Activated T-cell treated with anti-CD3 and anti-CD28 coated beads, Interleukin-2, amount 50 U/mL, for 72 hours (primary cell): ENCODE results near the gene ORMDL3. TPM values are rescaled to one million over a fixed set of nuclear protein-coding genes. Genes with fewer than 3 reads are reported as not detected.

ENCODE experiments used
- ATAC-seq, 2 donors: fragments of 150-1000 bp; cut with Tn5 transposase; replicated peaks in 1 of 2; 2 replicates each; pipeline ENCODE4 v1.10.0; 2021; ENCODE audit warnings: moderate library complexity in 2 of 2, mild to moderate bottlenecking in 1 of 2
- DNase-seq, 2 donors: peaks; one replicate each; pipeline ENCODE4 v3.0.0; 2021 to 2022; ENCODE audit warnings: mixed read lengths in 1 of 2
- H3K27ac Mint-ChIP-seq: one replicate; pipeline ENCODE4 v1.8.0; 2022; ENCODE audit warnings: mild to moderate bottlenecking, moderate library complexity, mixed read lengths
- H3K27me3 Mint-ChIP-seq: one replicate; pipeline ENCODE4 v1.8.0; 2022; ENCODE audit warnings: low read depth, mixed read lengths
- H3K36me3 Mint-ChIP-seq, 2 donors: one replicate each; pipeline ENCODE4 v1.8.0; 2022; ENCODE audit warnings: mixed read lengths in 2 of 2, mild to moderate bottlenecking in 1 of 2; ENCODE audit not compliant: insufficient read depth in 2 of 2
- H3K4me1 Mint-ChIP-seq: one replicate; pipeline ENCODE4 v1.8.0; 2022; ENCODE audit warnings: low read depth, mixed read lengths
- H3K4me3 Mint-ChIP-seq, 2 donors: one replicate each; pipeline ENCODE4 v1.8.0; 2022; ENCODE audit warnings: mild to moderate bottlenecking in 2 of 2, mixed read lengths in 2 of 2, moderate library complexity in 2 of 2
- H3K9me3 Mint-ChIP-seq, 2 donors: one replicate each; pipeline ENCODE4 v1.8.0; 2022; ENCODE audit warnings: mixed read lengths in 2 of 2
- total RNA-seq, 2 donors: library from RNA; stranded (reverse); gene quantifications; one replicate each; pipeline ENCODE4 v1.2.3, GENCODE V29; 2022

Gene ORMDL3, protein sequence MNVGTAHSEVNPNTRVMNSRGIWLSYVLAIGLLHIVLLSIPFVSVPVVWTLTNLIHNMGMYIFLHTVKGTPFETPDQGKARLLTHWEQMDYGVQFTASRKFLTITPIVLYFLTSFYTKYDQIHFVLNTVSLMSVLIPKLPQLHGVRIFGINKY
- 100 to 1,000 TPM; 104 to 114 TPM for total RNA-seq

DNA sequence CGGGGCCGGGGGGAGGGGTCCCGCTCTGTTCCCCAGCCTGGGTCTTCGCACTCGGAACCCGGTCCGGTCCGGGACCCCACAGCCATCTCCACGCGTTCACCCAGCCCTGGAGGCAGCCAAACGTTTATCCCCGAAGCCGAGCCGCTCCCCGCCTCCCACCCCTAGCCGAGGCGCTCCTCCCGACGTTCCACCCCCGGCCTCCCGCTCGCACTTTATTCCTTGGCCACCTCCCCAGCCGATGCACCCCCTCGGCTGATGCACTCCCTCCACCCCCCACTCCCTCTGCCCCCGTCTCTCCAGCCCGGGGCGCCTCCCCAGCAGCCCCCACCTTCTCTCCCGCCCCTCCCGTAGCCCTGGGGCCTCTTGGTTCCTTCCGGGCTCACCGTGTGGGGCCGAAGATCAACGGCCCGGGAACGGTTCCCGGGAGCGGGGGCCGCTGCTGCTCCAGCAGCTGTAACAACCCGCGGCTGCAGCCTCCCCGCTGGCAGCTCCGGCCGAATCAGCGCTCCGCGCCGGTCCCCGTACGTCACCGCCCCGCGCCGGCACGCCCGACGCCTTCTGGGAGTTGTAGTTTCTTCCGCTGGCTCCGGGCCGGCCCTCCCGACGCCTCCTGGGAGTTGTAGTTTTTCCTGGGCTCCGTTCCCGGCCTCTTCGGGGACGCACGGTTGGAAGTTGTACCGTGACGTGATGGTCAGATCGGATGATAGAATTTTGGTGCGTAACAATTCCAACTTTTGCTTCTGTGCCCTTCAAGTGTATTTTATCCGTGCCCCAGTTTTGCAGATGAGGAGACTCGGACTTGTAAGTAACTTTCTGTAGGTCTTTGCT, at the start of gene ORMDL3, which contains the start of gene LRRC3C:
Gene ORMDL3, minus strand, starts transcription at position 501 of the 828 bp plus-strand sequence. CDS start 3,398 bp downstream, outside the sequence.
Gene LRRC3C, plus strand, starts transcription at position 632 of the 828 bp plus-strand sequence. CDS start 13,792 bp downstream, outside the sequence.
- peak; percentile 93 to 96 for DNase-seq
- Mint-ChIP-seq H3K27me3 (no peaks in the 10 kb centered on the region), H3K9me3 (no peaks in the 10 kb centered on the region), H3K36me3 (peaks cover 5 to 6% of the 10 kb centered on the region in 2 donors), H3K4me3 (peak within 1 kb of the TSS; percentile 90 to 99), H3K27ac (peak within 1 kb of the TSS; percentile 82), H3K4me1 (peaks cover 53% of the 10 kb centered on the region)
- ATAC-seq = peak; percentile 90 to 92

DNA sequence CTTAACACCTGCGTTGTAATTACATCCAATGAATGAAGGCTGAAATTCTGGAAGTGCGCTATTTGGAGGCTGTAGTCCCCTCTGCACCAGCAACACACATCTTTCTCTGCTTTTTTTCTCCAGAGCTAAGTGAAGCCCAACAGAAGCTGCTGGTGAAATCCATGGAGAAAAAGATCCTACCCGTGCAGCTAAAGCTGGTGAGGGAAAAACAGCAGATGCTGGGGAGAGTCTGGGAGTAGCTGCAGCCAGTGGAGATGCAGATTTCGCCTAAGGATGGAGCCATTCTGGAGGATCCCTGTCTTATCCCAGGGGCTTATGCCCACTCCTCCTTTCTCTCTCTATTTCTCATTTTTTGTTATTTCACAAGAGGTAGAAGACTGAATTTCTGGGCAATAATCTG, 48.4 kb upstream of the ORMDL3 start:
- no peak for ATAC-seq
- H3K27me3 Mint-ChIP-seq = peaks cover 9% of the 10 kb centered on the region
- H3K27ac Mint-ChIP-seq = no peak overlapping the region

DNA sequence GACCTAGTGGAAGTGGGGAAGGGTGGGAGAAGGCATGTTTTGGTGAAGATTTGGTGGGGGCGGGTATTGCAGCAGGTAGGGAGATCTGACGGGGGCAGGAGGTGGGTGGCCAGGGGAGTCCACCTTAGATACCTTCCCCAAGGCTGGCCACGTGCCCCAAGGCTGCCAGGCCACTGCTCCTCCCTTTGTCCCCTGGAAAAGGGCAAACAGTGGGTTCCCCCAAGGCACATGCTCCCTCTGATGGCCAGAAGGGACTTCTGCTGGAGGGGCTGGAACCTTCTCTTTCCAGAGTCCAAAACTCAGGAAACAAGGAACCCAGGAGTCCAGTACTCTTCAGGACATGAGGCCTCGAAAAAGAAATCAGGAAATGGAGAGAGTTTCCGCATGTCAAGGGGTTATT, 47.0 kb upstream of the ORMDL3 start:
- DNase-seq (no peak), ATAC-seq (no peak)
- peaks cover 21% of the 10 kb centered on the region for H3K27me3 Mint-ChIP-seq
- peaks cover 3% of the 10 kb centered on the region for H3K4me1 Mint-ChIP-seq
- no peak overlapping the region for H3K4me3 Mint-ChIP-seq
- H3K36me3 Mint-ChIP-seq = no peaks in the 10 kb centered on the region
- H3K9me3 Mint-ChIP-seq = no peaks in the 10 kb centered on the region
- H3K27ac Mint-ChIP-seq = no peak overlapping the region

More for the DNA sequence above, 48.4 kb upstream of the ORMDL3 start:
- DNase-seq = no peak
- peaks cover 13% of the 10 kb centered on the region for H3K4me1 Mint-ChIP-seq
- H3K4me3 Mint-ChIP-seq = no peak overlapping the region
- H3K9me3 Mint-ChIP-seq = no peaks in the 10 kb centered on the region
- no peaks in the 10 kb centered on the region for H3K36me3 Mint-ChIP-seq

DNA sequence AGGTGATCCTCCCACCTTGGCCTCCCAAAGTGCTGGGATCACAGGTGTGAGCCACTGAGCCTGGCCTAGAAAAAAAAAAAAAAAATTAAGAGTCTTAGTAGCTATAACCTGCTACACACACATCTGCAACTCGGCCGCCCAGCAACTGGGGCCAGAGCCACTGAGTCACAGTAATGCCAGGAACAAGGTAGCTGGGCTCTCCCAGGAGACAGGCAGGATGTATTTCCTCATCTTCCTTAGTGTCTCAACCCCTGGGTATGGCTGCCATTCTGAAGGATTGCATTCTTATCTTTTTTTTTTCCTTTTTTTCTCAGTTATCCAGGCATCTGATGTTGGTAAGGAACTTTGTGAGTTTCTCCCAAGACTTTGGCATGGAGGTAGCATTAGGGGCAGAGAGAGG, 46.1 kb upstream of the ORMDL3 start:
- H3K27me3 Mint-ChIP-seq = peaks cover 17% of the 10 kb centered on the region

DNA sequence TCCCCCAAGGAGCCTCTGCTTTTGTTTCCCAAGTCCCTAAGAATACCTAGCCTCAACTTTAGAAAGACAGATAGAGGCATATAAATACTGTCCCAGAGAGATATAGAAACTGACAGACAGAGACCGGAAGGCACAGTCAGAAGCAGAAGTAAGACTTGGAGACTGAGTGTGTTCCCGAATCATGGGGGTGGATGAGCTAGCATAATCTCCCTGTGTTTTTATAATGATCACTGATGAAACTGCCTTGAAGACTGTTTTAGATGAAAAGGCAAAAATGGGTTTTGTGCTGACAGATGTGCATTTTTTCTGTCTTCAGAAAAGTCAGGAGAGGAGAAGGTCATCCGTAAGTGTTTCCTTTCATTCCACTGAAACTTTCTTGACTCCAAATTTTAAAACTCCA, 44.9 kb upstream of the ORMDL3 start:
- Mint-ChIP-seq H3K27ac (no peak overlapping the region), H3K4me3 (no peak overlapping the region), H3K27me3 (peaks cover 17% of the 10 kb centered on the region), H3K36me3 (no peaks in the 10 kb centered on the region), H3K4me1 (no peaks in the 10 kb centered on the region), H3K9me3 (no peaks in the 10 kb centered on the region)
- DNase-seq (no peak), ATAC-seq (no peak)

More for the DNA sequence above, 46.1 kb upstream of the ORMDL3 start:
- H3K36me3 Mint-ChIP-seq = no peaks in the 10 kb centered on the region
- no peaks in the 10 kb centered on the region for H3K9me3 Mint-ChIP-seq
- DNase-seq (no peak), ATAC-seq (no peak)
- H3K4me1 Mint-ChIP-seq = no peaks in the 10 kb centered on the region
- no peak overlapping the region for H3K4me3 Mint-ChIP-seq
- no peak overlapping the region for H3K27ac Mint-ChIP-seq

DNA sequence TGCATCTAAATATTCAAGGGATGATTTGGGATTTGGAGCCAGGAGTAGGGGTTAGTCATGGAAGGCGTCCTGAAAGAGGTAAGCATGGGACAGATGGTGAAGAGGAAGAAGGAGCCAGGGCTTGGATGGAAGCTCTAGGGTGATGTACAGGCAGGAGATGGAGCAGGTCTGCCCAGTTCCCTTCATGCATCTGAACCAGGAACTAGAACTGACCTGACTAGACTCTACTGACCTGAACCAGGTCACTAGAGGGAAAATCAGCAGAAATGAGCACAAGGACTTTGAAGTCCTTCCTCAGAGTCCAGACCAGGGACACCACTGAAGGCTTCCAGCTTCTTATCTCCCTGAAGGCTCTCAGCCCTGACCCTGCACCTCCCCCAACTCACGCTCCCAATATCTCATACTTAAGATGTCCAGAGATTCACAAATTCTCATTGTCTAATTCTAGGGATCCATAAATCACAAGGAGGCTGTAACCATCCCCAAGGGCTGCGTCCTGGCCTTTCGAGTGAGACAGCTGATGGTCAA, 43.7 kb upstream of the ORMDL3 start:
- no peaks in the 10 kb centered on the region for H3K36me3 Mint-ChIP-seq
- no peaks in the 10 kb centered on the region for H3K9me3 Mint-ChIP-seq
- peaks cover 17% of the 10 kb centered on the region for H3K27me3 Mint-ChIP-seq
- H3K4me3 Mint-ChIP-seq = no peak overlapping the region
- no peak overlapping the region for H3K27ac Mint-ChIP-seq
- H3K4me1 Mint-ChIP-seq = no peaks in the 10 kb centered on the region
- no peak for DNase-seq
- no peak for ATAC-seq

DNA sequence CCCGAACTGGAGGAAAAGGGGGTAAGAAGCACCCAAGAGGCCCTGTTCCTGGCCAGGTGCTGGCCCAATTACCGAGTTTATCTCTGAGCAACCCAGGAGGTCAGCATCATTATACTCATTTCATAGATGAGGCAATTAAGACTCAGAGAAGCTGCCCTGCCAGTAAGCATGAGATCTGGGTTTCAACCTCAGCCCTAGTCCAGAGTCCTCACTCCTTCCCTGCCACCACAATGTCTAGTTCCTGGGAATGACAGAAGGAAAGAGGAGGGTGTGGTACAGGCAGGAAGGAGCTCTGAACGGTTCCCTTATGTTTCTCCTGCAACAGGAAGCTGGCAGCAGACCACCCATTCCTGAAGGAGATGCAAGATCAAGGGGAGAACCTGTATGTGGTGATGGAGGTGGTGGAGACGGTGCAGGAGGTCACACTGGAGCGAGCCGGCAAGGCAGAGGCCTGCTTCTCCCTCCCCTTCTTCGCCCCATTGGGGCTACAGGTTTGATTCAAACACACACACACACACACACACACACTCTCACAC, 42.8 kb upstream of the ORMDL3 start:
- Mint-ChIP-seq H3K27ac (no peak overlapping the region), H3K36me3 (no peaks in the 10 kb centered on the region), H3K4me3 (no peak overlapping the region), H3K4me1 (no peaks in the 10 kb centered on the region), H3K9me3 (no peaks in the 10 kb centered on the region), H3K27me3 (peaks cover 17% of the 10 kb centered on the region)
- no peak for DNase-seq
- ATAC-seq = no peak

DNA sequence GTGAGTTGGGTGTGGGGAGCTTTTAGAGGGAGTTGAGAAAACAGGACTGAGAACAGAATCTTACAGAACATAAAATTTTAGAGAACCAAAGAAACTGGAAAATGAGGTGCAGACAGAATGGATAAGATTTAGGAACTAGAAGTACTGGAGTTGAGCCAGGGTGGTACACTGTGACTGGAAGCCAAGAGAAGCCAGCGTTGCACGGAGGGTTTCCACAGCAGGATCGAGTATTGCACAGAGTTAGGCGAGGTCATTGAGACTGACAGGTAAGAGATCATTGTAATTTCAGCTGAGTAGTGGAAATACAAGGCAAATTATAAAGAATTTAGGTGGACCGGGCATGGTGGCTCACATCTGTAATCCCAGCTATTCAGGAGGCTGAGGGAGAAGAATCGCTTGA, 42.0 kb upstream of the ORMDL3 start:
- no peaks in the 10 kb centered on the region for H3K36me3 Mint-ChIP-seq
- peaks cover 17% of the 10 kb centered on the region for H3K27me3 Mint-ChIP-seq
- H3K9me3 Mint-ChIP-seq = no peaks in the 10 kb centered on the region
- DNase-seq = no peak
- no peak overlapping the region for H3K4me3 Mint-ChIP-seq
- H3K27ac Mint-ChIP-seq = no peak overlapping the region
- peaks cover 4% of the 10 kb centered on the region for H3K4me1 Mint-ChIP-seq
- ATAC-seq = no peak

DNA sequence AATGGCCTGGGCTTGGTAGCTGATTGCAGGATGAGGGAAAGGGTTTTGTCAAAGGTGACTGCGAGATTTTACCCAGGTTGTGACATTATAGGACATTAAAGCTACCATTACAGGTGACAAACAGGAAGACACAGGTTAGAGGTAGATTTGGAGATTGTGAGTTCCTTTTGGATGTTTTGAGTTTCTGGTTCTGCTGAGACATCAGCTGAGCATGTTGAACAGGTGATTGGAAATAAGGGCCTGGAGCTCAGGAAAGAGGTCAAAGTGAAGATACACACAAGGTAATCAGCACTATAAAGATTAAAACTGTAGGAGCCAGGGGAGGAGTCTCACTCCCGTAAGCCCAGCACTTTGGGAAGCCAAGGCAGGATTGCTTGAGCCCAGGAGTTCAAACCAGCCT, 41.4 kb upstream of the ORMDL3 start:
- Mint-ChIP-seq H3K4me3 (no peak overlapping the region), H3K4me1 (peaks cover 9% of the 10 kb centered on the region), H3K27me3 (peaks cover 17% of the 10 kb centered on the region), H3K27ac (no peak overlapping the region), H3K9me3 (no peaks in the 10 kb centered on the region), H3K36me3 (no peaks in the 10 kb centered on the region)
- DNase-seq = no peak
- ATAC-seq = no peak

DNA sequence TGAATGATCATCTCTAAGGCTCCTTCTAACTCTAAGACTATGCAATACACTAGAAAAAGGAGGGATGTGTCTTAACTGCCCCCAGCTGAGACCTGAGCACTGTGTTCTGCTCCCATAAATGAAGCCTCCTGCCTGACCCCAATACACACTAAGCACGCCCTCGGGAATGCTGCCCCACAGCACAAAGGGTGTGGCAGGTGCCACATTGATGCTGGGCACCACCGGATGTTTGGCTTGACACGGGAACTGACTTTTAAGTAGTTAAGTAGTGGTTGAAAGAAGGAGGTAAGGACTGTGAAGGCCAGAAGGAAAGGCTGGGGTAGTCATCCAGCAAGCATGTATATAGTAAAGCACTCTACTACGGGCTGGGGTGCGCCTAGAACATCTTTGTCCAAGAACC, 39.4 kb upstream of the ORMDL3 start:
- H3K36me3 Mint-ChIP-seq = no peaks in the 10 kb centered on the region
- ATAC-seq (no peak), DNase-seq (no peak)
- H3K27ac Mint-ChIP-seq = no peak overlapping the region
- no peaks in the 10 kb centered on the region for H3K9me3 Mint-ChIP-seq
- H3K4me3 Mint-ChIP-seq = no peak overlapping the region
- peaks cover 17% of the 10 kb centered on the region for H3K27me3 Mint-ChIP-seq
- H3K4me1 Mint-ChIP-seq = peaks cover 27% of the 10 kb centered on the region

DNA sequence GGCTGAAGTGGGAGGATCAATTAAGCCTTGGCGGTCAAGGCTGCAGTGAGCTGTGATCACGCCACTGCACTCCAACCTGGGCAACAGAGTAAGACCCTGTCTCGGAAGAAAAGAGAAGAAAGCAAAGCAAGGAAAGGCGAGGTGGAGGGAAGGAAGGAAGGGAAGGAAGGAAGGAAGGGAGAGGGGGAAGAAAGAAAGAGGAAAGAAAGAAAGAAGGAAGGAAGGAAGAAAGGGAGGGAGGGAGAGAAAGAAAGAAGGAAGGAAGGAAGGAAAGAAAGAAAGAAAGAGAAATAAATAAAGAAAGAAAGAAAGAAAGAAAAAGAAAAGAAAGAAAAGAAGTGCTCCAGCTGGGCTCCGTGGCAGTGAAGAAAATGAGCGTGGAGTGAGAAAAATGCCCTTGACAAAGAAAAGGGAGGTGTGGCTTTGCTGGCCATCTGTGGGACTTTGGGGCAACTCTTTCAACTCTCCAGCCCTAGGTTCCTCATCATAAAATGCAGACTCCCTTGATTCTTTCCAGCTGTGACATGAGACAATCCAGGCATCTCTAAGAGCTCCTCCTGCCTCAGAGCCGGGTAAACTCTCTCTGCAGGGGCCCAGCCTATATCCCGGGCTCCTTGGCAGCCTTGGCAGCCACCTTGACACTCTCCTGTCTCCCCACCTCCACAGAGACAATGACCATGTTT, 37.8 kb upstream of the ORMDL3 start:
- Mint-ChIP-seq H3K27me3 (peaks cover 8% of the 10 kb centered on the region), H3K36me3 (no peaks in the 10 kb centered on the region), H3K4me3 (no peak overlapping the region), H3K27ac (no peak overlapping the region), H3K4me1 (peaks cover 27% of the 10 kb centered on the region), H3K9me3 (no peaks in the 10 kb centered on the region)
- no peak for DNase-seq
- ATAC-seq = no peak

DNA sequence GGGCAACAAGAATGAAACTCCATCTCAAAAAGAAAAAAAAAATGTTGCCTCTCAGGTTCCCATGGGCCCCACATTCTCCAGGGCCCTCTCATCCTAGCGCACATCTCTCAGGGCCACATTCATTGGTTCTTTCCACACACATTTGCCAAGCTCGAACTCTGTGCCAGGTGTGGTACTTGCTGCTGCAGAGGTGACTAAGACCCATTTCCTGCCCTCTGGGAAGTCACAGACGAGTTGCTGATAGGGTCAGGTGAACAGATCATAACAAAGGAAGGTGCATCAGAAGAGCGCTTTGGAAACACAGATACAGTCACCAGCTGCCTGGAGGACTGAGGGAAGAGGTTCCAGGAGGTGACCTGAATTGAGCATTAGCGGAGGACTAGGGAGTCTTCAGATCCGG, 36.4 kb upstream of the ORMDL3 start:
- no peaks in the 10 kb centered on the region for H3K9me3 Mint-ChIP-seq
- H3K27ac Mint-ChIP-seq = peak overlapping the region; percentile 3
- DNase-seq = peak; percentile 26 to 27
- no peaks in the 10 kb centered on the region for H3K27me3 Mint-ChIP-seq
- H3K36me3 Mint-ChIP-seq = no peaks in the 10 kb centered on the region
- H3K4me3 Mint-ChIP-seq = peak overlapping the region; percentile 22 to 44
- H3K4me1 Mint-ChIP-seq = peaks cover 33% of the 10 kb centered on the region
- peak; percentile 41 to 73 for ATAC-seq
